Middle frontal gyrus (tissue), 1 donor: ENCODE measurements around the gene KIF6.

Experiments
- DNase-seq: peaks from one replicate; pipeline ENCODE4 v3.0.0-alpha.2; 2015; ENCODE audit warnings: low spot score; ENCODE audit errors: extremely low spot score

Gene KIF6

GRCh38 chr6:39664173-39664572 lies 61.0 kb downstream of the KIF6 start:
- DNase-seq = peak; percentile 27

- no peak for DNase-seq
Measured at GRCh38 chr6:39657355-39658135, 67.7 kb downstream of the KIF6 start.

- DNase-seq = no peak
Measured at GRCh38 chr6:39654121-39654520, 71.1 kb downstream of the KIF6 start.

GRCh38 chr6:39653612-39654011 lies 71.6 kb downstream of the KIF6 start:
- DNase-seq = no peak

GRCh38 chr6:39649996-39650395 lies 75.2 kb downstream of the KIF6 start:
- no peak for DNase-seq

- DNase-seq = no peak
Measured at GRCh38 chr6:39646751-39647420, 78.3 kb downstream of the KIF6 start.

GRCh38 chr6:39642270-39642669 lies 82.9 kb downstream of the KIF6 start:
- DNase-seq = no peak

- no peak for DNase-seq
Measured at GRCh38 chr6:39638126-39638822, 86.9 kb downstream of the KIF6 start.

GRCh38 chr6:39634646-39635341 lies 90.4 kb downstream of the KIF6 start:
- DNase-seq = no peak

GRCh38 chr6:39625209-39625608 lies 100.0 kb downstream of the KIF6 start:
- DNase-seq = no peak

- no peak for DNase-seq
Measured at GRCh38 chr6:39623750-39624149, 101.5 kb downstream of the KIF6 start.

GRCh38 chr6:39617520-39617919 lies 107.7 kb downstream of the KIF6 start:
- no peak for DNase-seq

GRCh38 chr6:39617026-39617425 lies 108.2 kb downstream of the KIF6 start:
- no peak for DNase-seq

- DNase-seq = no peak
Measured at GRCh38 chr6:39615622-39616021, 109.6 kb downstream of the KIF6 start.

- no peak for DNase-seq
Measured at GRCh38 chr6:39614393-39614950, 110.7 kb downstream of the KIF6 start.

- DNase-seq = no peak
Measured at GRCh38 chr6:39610221-39610620, 115.0 kb downstream of the KIF6 start.

GRCh38 chr6:39608652-39609345 lies 116.4 kb downstream of the KIF6 start:
- DNase-seq = no peak

GRCh38 chr6:39602601-39603519 lies 122.3 kb downstream of the KIF6 start:
- no peak for DNase-seq

- DNase-seq = no peak
Measured at GRCh38 chr6:39599973-39600372, 125.2 kb downstream of the KIF6 start.

GRCh38 chr6:39599341-39599740 lies 125.9 kb downstream of the KIF6 start:
- no peak for DNase-seq
